B cell (primary cell): ENCODE results near the gene DNPH1. TPM values are rescaled to one million over a fixed set of nuclear protein-coding genes. Genes with fewer than 3 reads are reported as not detected.

ENCODE experiments used
- ATAC-seq: fragments of 200-7000 bp; cut with Tn5 transposase; one replicate; pipeline ENCODE4 v1.10.0; 2021; ENCODE audit warnings: low read depth, mild to moderate bottlenecking, moderate number of reproducible peaks, moderate library complexity
- CTCF ChIA-PET: fragments of 350-600 bp; sonication (Branson Sonifier 250); formaldehyde crosslinking; loops from one replicate; lab custom pipeline; 2021; ENCODE audit warnings: antibody characterized with exemption, inconsistent platforms; lab: Charles Lee
- POLR2A ChIA-PET: fragments of 350-600 bp; sonication (Branson Sonifier 250); formaldehyde crosslinking; loops from one replicate; lab custom pipeline; 2021; ENCODE audit warnings: antibody characterized with exemption; lab: Charles Lee
- DNase-seq: peaks from one replicate; pipeline ENCODE4 v3.0.0; 2013
- H2AFZ ChIP-seq: 2 replicates; pipeline ENCODE4 v1.6.1; 2012; ENCODE audit warnings: mild to moderate bottlenecking, low read depth, low read length; ENCODE audit not compliant: insufficient read depth, poor library complexity, severe bottlenecking
- H3K27ac ChIP-seq, 2 donors: 1 replicate in 1 of 2; 2 replicates in 1 of 2; pipeline ENCODE4 v1.5.1; 2012 to 2013; ENCODE audit warnings: low read length in 2 of 2, mild to moderate bottlenecking in 2 of 2, moderate library complexity in 1 of 2
- H3K27me3 ChIP-seq, 4 experiments: fragments of 200-600 bp in 1 of 4; sonication (generic) in 1 of 4; replicated peaks in 1 of 4; 1 replicate in 2 of 4; 2 replicates in 2 of 4; pipeline versions ENCODE4 v1.6.1 to v1.7.0; 2013 to 2016; ENCODE audit warnings: low read length in 3 of 4, mild to moderate bottlenecking in 2 of 4, mixed read lengths in 1 of 4, moderate library complexity in 1 of 4; ENCODE audit not compliant: insufficient read depth in 4 of 4, control insufficient read depth in 3 of 4; ENCODE audit errors: control extremely low read depth in 1 of 4
- H3K36me3 ChIP-seq, 2 experiments: replicated peaks in 1 of 2; 1 replicate in 1 of 2; 2 replicates in 1 of 2; pipeline versions ENCODE4 v1.6.1 to v1.7.1; 2013; ENCODE audit warnings: low read length in 1 of 2; ENCODE audit not compliant: insufficient read depth in 2 of 2, control insufficient read depth in 1 of 2; ENCODE audit errors: control extremely low read depth in 1 of 2, extremely low read depth in 1 of 2
- H3K4me1 ChIP-seq, 2 donors: fragments of 200-600 bp in 1 of 2; sonication (generic) in 1 of 2; 1 replicate in 1 of 2; 2 replicates in 1 of 2; pipeline versions ENCODE4 v1.5.1 to v1.6.1; 2013 to 2017; ENCODE audit warnings: low read length in 2 of 2; ENCODE audit not compliant: control insufficient read depth in 2 of 2, insufficient read depth in 2 of 2
- H3K4me2 ChIP-seq: replicated peaks from 2 replicates; pipeline ENCODE3; 2012; ENCODE audit warnings: mild to moderate bottlenecking, low read depth, low read length; ENCODE audit not compliant: poor library complexity, severe bottlenecking
- H3K4me3 ChIP-seq, 5 experiments: fragments of 200-600 bp in 1 of 5; sonication (generic) in 1 of 5; 1 replicate in 3 of 5; 2 replicates in 2 of 5; pipeline versions ENCODE4 v1.5.1 to v1.7.0; 2011 to 2016; ENCODE audit warnings: low read length in 4 of 5, mild to moderate bottlenecking in 4 of 5, low read depth in 2 of 5, control low read depth in 1 of 5, moderate library complexity in 1 of 5; ENCODE audit not compliant: insufficient read depth in 1 of 5; ENCODE audit errors: control extremely low read depth in 1 of 5, extremely low read depth in 1 of 5
- H3K79me2 ChIP-seq: fragments of 200-600 bp; sonication (generic); one replicate; pipeline ENCODE4 v1.6.0; 2016; ENCODE audit warnings: low read length; ENCODE audit not compliant: control insufficient read depth, insufficient read depth
- H3K9ac ChIP-seq: fragments of 200-600 bp; sonication (generic); 2 replicates; pipeline ENCODE4 v1.6.1; 2017; ENCODE audit warnings: mild to moderate bottlenecking, low read length, moderate library complexity
- H3K9me3 ChIP-seq, 3 donors: one replicate each; pipeline versions ENCODE4 v1.6.1 to v1.7.1; 2013; ENCODE audit warnings: low read length in 2 of 3; ENCODE audit not compliant: control insufficient read depth in 2 of 3, insufficient read depth in 1 of 3; ENCODE audit errors: control extremely low read depth in 1 of 3
- H4K20me1 ChIP-seq: 2 replicates; pipeline ENCODE4 v1.6.0; 2012; ENCODE audit warnings: mild to moderate bottlenecking, low read length; ENCODE audit not compliant: insufficient read depth, control insufficient read depth, poor library complexity, severe bottlenecking
- H3K27ac Mint-ChIP-seq: one replicate; pipeline ENCODE4 v1.8.0; 2021; ENCODE audit warnings: mixed read lengths
- H3K27me3 Mint-ChIP-seq: one replicate; pipeline ENCODE4 v1.8.0; 2021; ENCODE audit warnings: mixed read lengths
- H3K4me1 Mint-ChIP-seq: one replicate; pipeline ENCODE4 v1.8.0; 2021; ENCODE audit warnings: mixed read lengths
- H3K4me3 Mint-ChIP-seq: one replicate; pipeline ENCODE4 v1.8.0; 2021; ENCODE audit warnings: mixed read lengths
- H3K9me3 Mint-ChIP-seq: one replicate; pipeline ENCODE4 v1.8.0; 2022; ENCODE audit warnings: mixed read lengths; ENCODE audit not compliant: insufficient read depth
- EZH2 ChIP-seq: IDR thresholded peaks from 2 replicates; pipeline ENCODE4 v1.6.1; 2012; ENCODE audit warnings: borderline replicate concordance, low read depth, mild to moderate bottlenecking, moderate library complexity, low read length; ENCODE audit not compliant: insufficient read depth, poor library complexity, severe bottlenecking
- WGBS: methylation state at CpG from one replicate; pipeline ENCODE4 v1.1.5; 2013; ENCODE audit warnings: missing lambda C conversion rate; ENCODE audit not compliant: insufficient coverage; 5-methylcytosine and 5-hydroxymethylcytosine counted together
- intact Hi-C: fragments of 100-400 bp; cut with micrococcal nuclease; formaldehyde crosslinking; loops from one replicate; pipeline ENCODE4 v1.10.0; 2022
- polyA plus RNA-seq: library from polyadenylated mRNA; depleted of rRNA; stranded (reverse); fragments of >200 nt; gene quantifications from 2 replicates; pipeline ENCODE4 v1.2.3, GENCODE V29; 2012
- total RNA-seq, 2 donors: library from RNA; stranded (reverse); fragments of 120-200 nt in 1 of 2; gene quantifications; 1 replicate in 1 of 2; 2 replicates in 1 of 2; pipeline versions ENCODE4 v1.2.3 to v1.2.4, GENCODE V29; 2013 to 2022
- TF ChIP-seq, protein P1 (sequence below): fragments of 200-600 bp; IDR thresholded peaks from one replicate; pipeline ENCODE4 v1.8.0; 2022; ENCODE audit warnings: antibody characterized with exemption, mild to moderate bottlenecking

Gene DNPH1
- total and polyA plus RNA-seq, 2 donors (not counting 1 experiment from before 2014, with no cell fraction given), result 29.0 to 52.8 TPM

DNA sequence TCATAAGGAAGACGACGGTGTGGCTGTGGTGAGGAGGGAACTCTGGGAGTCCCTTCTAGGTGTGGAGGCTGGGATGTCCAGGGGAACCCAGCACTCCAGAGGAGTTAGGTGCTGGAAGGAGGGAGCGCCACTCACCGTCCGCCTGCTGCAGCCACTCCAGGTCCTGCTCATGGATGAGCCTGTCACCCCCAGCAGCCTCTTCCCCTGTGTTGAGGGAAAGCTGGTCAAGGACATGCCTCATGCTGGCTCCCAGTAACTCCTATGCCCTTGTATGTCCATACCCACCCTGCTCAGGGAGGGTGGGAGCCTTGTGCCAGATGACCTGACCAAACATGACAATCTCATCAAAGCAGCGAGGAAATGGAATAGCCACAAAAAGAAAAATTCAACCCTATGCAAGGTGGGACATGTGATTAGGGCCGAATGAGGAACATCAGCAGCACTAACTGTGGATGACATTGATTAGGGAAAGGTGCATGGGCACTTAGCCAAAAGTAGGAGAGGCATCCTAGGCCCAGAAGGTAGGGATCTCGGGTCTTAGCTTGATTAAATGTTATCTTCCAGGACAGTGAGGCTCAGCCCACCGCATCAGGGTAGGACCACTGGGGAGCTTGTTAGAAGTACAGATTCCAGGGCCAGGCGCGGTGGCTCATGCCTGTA, 3.0 kb downstream of the DNPH1 start:
- Histone ChIP-seq H3K9me3 (no peaks in the 10 kb centered on the region), H2AFZ (no peak overlapping the region), H3K36me3 (peaks cover 0 to 16% of the 10 kb centered on the region in 2 experiments), H3K4me3 (no peak overlapping the region), H3K4me1 (peaks cover 50 to 65% of the 10 kb centered on the region in 2 donors), H3K9ac (no peak overlapping the region), H4K20me1 (no peaks in the 10 kb centered on the region), H3K4me2 (no peak overlapping the region), H3K27ac (peak overlapping the region; percentile 99 to 100), H3K27me3 (peaks cover 0 to 3% (median 0%) of the 10 kb centered on the region in 4 experiments), H3K79me2 (peaks cover 52% of the 10 kb centered on the region)
- no peak for ATAC-seq
- intact Hi-C loops, result loop anchor here (10.0 kb wide), 1 partner anchor 398 kb away; the partner anchor contains the start of gene GTPBP2
- peak; percentile 29 for DNase-seq
- Mint-ChIP-seq H3K27me3 (peaks cover 3% of the 10 kb centered on the region), H3K9me3 (no peaks in the 10 kb centered on the region), H3K4me1 (peaks cover 52% of the 10 kb centered on the region), H3K4me3 (peak overlapping the region; percentile 44), H3K27ac (peak overlapping the region; percentile 85)
- no peak for TF ChIP-seq EZH2
- TF ChIP-seq, protein P1, sequence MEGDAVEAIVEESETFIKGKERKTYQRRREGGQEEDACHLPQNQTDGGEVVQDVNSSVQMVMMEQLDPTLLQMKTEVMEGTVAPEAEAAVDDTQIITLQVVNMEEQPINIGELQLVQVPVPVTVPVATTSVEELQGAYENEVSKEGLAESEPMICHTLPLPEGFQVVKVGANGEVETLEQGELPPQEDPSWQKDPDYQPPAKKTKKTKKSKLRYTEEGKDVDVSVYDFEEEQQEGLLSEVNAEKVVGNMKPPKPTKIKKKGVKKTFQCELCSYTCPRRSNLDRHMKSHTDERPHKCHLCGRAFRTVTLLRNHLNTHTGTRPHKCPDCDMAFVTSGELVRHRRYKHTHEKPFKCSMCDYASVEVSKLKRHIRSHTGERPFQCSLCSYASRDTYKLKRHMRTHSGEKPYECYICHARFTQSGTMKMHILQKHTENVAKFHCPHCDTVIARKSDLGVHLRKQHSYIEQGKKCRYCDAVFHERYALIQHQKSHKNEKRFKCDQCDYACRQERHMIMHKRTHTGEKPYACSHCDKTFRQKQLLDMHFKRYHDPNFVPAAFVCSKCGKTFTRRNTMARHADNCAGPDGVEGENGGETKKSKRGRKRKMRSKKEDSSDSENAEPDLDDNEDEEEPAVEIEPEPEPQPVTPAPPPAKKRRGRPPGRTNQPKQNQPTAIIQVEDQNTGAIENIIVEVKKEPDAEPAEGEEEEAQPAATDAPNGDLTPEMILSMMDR, result no peak
- ChIA-PET POLR2A (interaction anchor here (0.6 to 2.3 kb wide), 2 partner anchors 20 to 507 kb away, joined by 6 to 7 read pairs; no protein-coding TSS in a partner anchor), CTCF (no interaction called here)
- WGBS, result 87% methylated on average over 7 of the region's 11 CpGs

DNA sequence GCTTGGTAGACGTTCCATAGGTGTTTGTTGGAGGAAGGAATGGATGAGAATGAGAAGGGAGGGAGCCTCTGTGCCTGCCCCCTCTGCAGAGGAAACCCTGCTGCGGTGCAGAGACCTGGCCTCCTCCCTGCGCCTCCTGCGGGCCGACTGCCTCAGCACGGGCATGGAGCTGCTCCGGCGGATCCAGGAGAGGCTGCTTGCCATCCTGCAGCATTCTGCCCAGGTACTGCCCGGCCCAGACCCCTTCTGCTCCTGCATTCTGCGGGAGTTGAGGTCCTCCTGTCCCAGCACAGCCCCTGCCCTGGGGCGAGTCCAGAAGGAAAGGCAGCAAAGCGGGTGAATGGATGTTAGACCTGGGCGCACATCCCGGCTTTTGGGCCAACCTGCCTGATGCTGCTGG, 6.1 kb downstream of the DNPH1 start:
- H3K4me1 Mint-ChIP-seq, result peaks cover 42% of the 10 kb centered on the region
- no peaks in the 10 kb centered on the region for H4K20me1 ChIP-seq
- intact Hi-C loops, result loop anchor here (10.0 kb wide), 1 partner anchor 402 kb away; the partner anchor contains the start of gene GTPBP2
- H3K27ac ChIP-seq, result peak overlapping the region; percentile 99 to 100
- H3K27me3 Mint-ChIP-seq, result no peaks in the 10 kb centered on the region
- peaks cover 0 to 28% of the 10 kb centered on the region in 2 experiments for H3K36me3 ChIP-seq
- 96% methylated on average over 12 of the region's 14 CpGs for WGBS
- no peak overlapping the region for H3K4me3 ChIP-seq
- TF ChIP-seq, protein P1, result no peak
- no peak for TF ChIP-seq EZH2
- no peaks in the 10 kb centered on the region for H3K9me3 Mint-ChIP-seq
- peak overlapping the region; percentile 20 for H3K4me3 Mint-ChIP-seq
- no peaks in the 10 kb centered on the region for H3K9me3 ChIP-seq
- H3K4me2 ChIP-seq, result peak overlapping the region; percentile 69
- no peak overlapping the region for H3K9ac ChIP-seq
- H2AFZ ChIP-seq, result no peak overlapping the region
- H3K79me2 ChIP-seq, result peaks cover 58% of the 10 kb centered on the region
- H3K27ac Mint-ChIP-seq, result peak overlapping the region; percentile 99
- POLR2A ChIA-PET, result interaction anchor here (0.5 kb wide), 1 partner anchor 140 kb away, joined by 4 read pairs; no protein-coding TSS in a partner anchor
- H3K27me3 ChIP-seq, result no peaks in the 10 kb centered on the region
- ATAC-seq (no peak), DNase-seq (no peak)
- H3K4me1 ChIP-seq, result peaks cover 39 to 51% of the 10 kb centered on the region in 2 donors
- CTCF ChIA-PET, result no interaction called here
